HL-60 (cell line): ENCODE data around the gene CORO6.

Experiments
- DNase-seq, 2 experiments: peaks; one replicate each; pipeline ENCODE4 v3.0.0-alpha.2; 2010 to 2020; ENCODE audit warnings: low read depth in 1 of 2, low spot score in 1 of 2
- H3K27ac ChIP-seq: fragments of 250-450 bp; sonication (Bioruptor Pico); replicated peaks from 2 replicates; pipeline ENCODE4 v1.5.1; 2020; ENCODE audit warnings: mild to moderate bottlenecking, moderate library complexity
- H3K27me3 ChIP-seq: fragments of 250-450 bp; sonication (Bioruptor Pico); 2 replicates; pipeline ENCODE4 v1.5.1; 2021; ENCODE audit warnings: mild to moderate bottlenecking, moderate library complexity; ENCODE audit not compliant: insufficient read depth, poor library complexity, severe bottlenecking
- H3K4me3 ChIP-seq: replicated peaks from 2 replicates; pipeline ENCODE4 v1.5.1; 2011; ENCODE audit warnings: mild to moderate bottlenecking, control low read depth, low read length; ENCODE audit not compliant: insufficient read depth
- CTCF ChIP-seq: IDR thresholded peaks from one replicate; pipeline ENCODE4 v1.5.1; 2011; ENCODE audit warnings: low read length, control low read depth, inconsistent platforms; ENCODE audit not compliant: insufficient read depth
- GABPA ChIP-seq: IDR thresholded peaks from 2 replicates; pipeline ENCODE4 v1.6.1; 2012; ENCODE audit warnings: low read depth
- POLR2AphosphoS5 ChIP-seq: IDR thresholded peaks from 2 replicates; pipeline ENCODE4 v1.6.1; 2012; ENCODE audit warnings: low read depth
- REST ChIP-seq: IDR thresholded peaks from 2 replicates; pipeline ENCODE4 v1.6.1; 2012; ENCODE audit warnings: low read depth; ENCODE audit not compliant: insufficient replicate concordance
- SPI1 ChIP-seq: IDR thresholded peaks from 2 replicates; pipeline ENCODE4 v1.6.1; 2012; ENCODE audit warnings: low read depth, mild to moderate bottlenecking, borderline replicate concordance

The CORO6 gene

GRCh38 chr17:29640413-29640812 lies 17.7 kb upstream of the CORO6 start:
- DNase-seq: no peak
- TF ChIP-seq GABPA (no peak), CTCF (no peak), SPI1 (no peak), REST (no peak), POLR2AphosphoS5 (no peak)
- Histone ChIP-seq H3K27me3 (no peaks in the 10 kb centered on the region), H3K4me3 (no peak overlapping the region), H3K27ac (no peak overlapping the region)

GRCh38 chr17:29633886-29634285 lies 11.2 kb upstream of the CORO6 start:
- no peak for TF ChIP-seq POLR2AphosphoS5
- no peak for TF ChIP-seq GABPA
- TF ChIP-seq REST: no peak
- no peak for TF ChIP-seq SPI1
- TF ChIP-seq CTCF: no peak
- DNase-seq: no peak
- H3K27me3 ChIP-seq: no peaks in the 10 kb centered on the region
- no peak overlapping the region for H3K4me3 ChIP-seq
- H3K27ac ChIP-seq: no peak overlapping the region

- Histone ChIP-seq H3K27ac (no peak overlapping the region), H3K27me3 (no peaks in the 10 kb centered on the region), H3K4me3 (no peak overlapping the region)
- TF ChIP-seq GABPA: no peak
- TF ChIP-seq POLR2AphosphoS5: no peak
- no peak for TF ChIP-seq REST
- TF ChIP-seq CTCF: no peak
- TF ChIP-seq SPI1: no peak
- DNase-seq: no peak
Measured at GRCh38 chr17:29630630-29631193, 8.0 kb upstream of the CORO6 start.
